Measurements from ENCODE around the gene CD38. TPM values are rescaled to one million over a fixed set of nuclear protein-coding genes. Genes with fewer than 3 reads are reported as not detected.

The CD38 gene
- total and polyA plus RNA-seq, 2 of the 13 experiments (the other 11 are each of a cell fraction or from before 2014, with no cell fraction given), result not detected

- intact Hi-C loops (cut with micrococcal nuclease; ENCODE audit: unreplicated experiment) (no loop called here), in situ Hi-C loops (cut with HindIII; ENCODE audit: extremely low pct_ligation_motif_present, low pct_unique_long_range_greater_than_20kb) (loop anchor here (5.0 kb wide), 1 partner anchor 148 kb away; no protein-coding TSS in a partner anchor)
- Histone ChIP-seq H3K36me3 (replicated peaks in 1 of 2; ENCODE audit: control insufficient read depth in 1 of 2, insufficient read depth in 2 of 2, low read length in 2 of 2) (no peaks in the 10 kb centered on the region), H3K27me3 (ENCODE audit: control insufficient read depth in 1 of 2, insufficient read depth in 2 of 2, low read length in 2 of 2) (peaks cover 2 to 8% of the 10 kb centered on the region in 2 experiments; a peak in 1 of 5 replicates), H3K27ac (ENCODE audit: extremely low read length, insufficient read depth, low read length) (no peak overlapping the region), H3K79me2 (ENCODE audit: insufficient read depth, low read length) (no peaks in the 10 kb centered on the region), H3K4me3 (replicated peaks in 1 of 3; ENCODE audit: insufficient read depth in 1 of 3, low read depth in 2 of 3, low read length in 3 of 3) (no peak overlapping the region), H3K4me1 (ENCODE audit: insufficient read depth, low read length) (no peaks in the 10 kb centered on the region), H3K4me2 (ENCODE audit: low read depth, low read length) (no peak overlapping the region), H3K9ac (ENCODE audit: insufficient read depth, low read depth, low read length) (no peak overlapping the region), H3K9me3 (ENCODE audit: low read length) (no peaks in the 10 kb centered on the region), H4K20me1 (ENCODE audit: insufficient read depth, low read length) (no peaks in the 10 kb centered on the region), H2AFZ (ENCODE audit: low read length) (no peak overlapping the region)
- no peak for FAIRE-seq
- ChIA-PET CTCF (ENCODE audit: low intra/inter-chr PET ratio, low total read pairs) (no interaction called here), POLR2A (no interaction called here)
- 41% methylated on average over 5 of the region's 5 CpGs for WGBS (ENCODE audit: low lambda C conversion rate)
- no peak for ATAC-seq
- DNase-seq (ENCODE audit: low spot score), result no peak
- BruUV-seq (replicated peaks), result no TSS peak
- no peak for TF ChIP-seq ATF5 (CRISPR knock-in tag; IDR thresholded peaks at IDR 0.05; ENCODE audit: low read depth)
- no peak for TF ChIP-seq FOXO4 (CRISPR knock-in tag; conservative IDR thresholded peaks at IDR 0.05)
- no peak for TF ChIP-seq ATF6 (CRISPR knock-in tag; conservative IDR thresholded peaks at IDR 0.05)
- no peak for TF ChIP-seq ZSCAN31 (CRISPR knock-in tag; IDR thresholded peaks at IDR 0.05; ENCODE audit: low read depth)
- TF ChIP-seq ZSCAN22 (CRISPR knock-in tag; IDR thresholded peaks at IDR 0.05), result no peak
- TF ChIP-seq SKIL (CRISPR knock-in tag; IDR thresholded peaks at IDR 0.05; ENCODE audit: borderline replicate concordance), result no peak
- no peak for TF ChIP-seq FOXO1 (CRISPR knock-in tag; IDR thresholded peaks at IDR 0.05)
- TF ChIP-seq XRCC5 (optimal IDR thresholded peaks at IDR 0.05; ENCODE audit: low read length), result no peak
- no peak for TF ChIP-seq TRAFD1 (CRISPR knock-in tag; IDR thresholded peaks at IDR 0.05; ENCODE audit: borderline replicate concordance)
- TF ChIP-seq ZNF280B (CRISPR knock-in tag; IDR thresholded peaks at IDR 0.05; ENCODE audit: borderline replicate concordance), result no peak
- TF ChIP-seq RORA (CRISPR knock-in tag; IDR thresholded peaks at IDR 0.05), result no peak
- TF ChIP-seq ZNF460 (CRISPR knock-in tag; IDR thresholded peaks at IDR 0.05; ENCODE audit: borderline replicate concordance), result no peak
- no peak for TF ChIP-seq HMG20A (CRISPR knock-in tag; IDR thresholded peaks at IDR 0.05; ENCODE audit: borderline replicate concordance)
- TF ChIP-seq IRF1 (CRISPR knock-in tag; IDR thresholded peaks at IDR 0.05; ENCODE audit: low read depth), result no peak
These were observed 30.9 kb downstream of the CD38 start for GRCh38 chr4:15809058-15809457.
